ENCODE data around the gene TMPRSS3.

TMPRSS3 gene

DNA sequence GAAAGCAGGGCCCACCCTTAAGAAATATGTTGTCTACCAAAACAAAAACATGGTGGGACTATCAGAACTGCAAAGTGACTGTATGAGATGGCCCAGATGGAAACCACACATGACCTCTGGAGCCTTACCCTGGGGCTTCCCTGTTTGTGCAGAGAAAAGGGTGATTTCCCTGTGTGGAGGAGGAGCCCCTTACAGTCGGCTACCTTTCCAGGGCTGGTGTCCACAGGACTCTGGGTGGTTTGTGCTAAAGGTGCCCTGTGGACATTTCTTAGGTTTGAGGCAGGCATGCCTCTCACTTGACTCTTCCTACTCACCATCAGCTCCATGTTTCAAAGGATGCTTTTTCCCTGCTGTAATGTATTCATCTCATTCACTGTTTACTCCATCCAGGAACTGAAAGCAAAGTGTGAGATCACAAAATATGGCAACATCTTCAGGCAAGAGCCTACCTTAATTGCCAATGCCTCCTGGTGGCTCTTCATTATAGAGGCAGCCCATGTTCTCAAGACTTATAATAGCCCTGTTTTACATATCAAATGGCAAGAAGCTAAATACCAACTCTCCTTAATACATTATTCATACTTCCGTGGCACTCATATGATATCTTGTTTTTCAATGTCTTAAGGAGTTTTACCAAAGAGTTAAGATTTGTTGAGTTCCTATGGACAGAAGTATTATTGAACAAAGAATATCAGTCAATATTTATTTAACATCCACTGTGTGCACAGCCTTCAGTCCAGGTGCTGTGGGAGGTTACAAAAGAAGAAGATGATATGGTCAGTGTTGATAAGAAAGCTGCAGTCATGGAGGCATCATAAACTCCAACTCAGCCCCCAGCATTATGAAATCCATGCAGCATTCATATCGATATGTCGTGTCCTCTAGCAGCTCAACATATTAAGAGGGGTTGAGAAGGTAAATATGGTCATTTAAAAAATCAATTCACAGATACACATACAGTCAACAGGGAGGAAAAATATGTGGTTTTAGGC is 65.2 kb downstream of the TMPRSS3 start:
- H3K27me3 ChIP-seq (ENCODE audit: insufficient read depth, insufficient read length), result no peaks in the 10 kb centered on the region
- no peak overlapping the region for H3K4me3 ChIP-seq (ENCODE audit: insufficient read length, low read depth)
- H3K4me1 ChIP-seq (ENCODE audit: insufficient read depth, insufficient read length), result no peaks in the 10 kb centered on the region
- TF ChIP-seq SUZ12 (IDR thresholded peaks at IDR 0.05; ENCODE audit: extremely low read depth, insufficient read depth, insufficient read length) (no peak), YY1 (IDR thresholded peaks at IDR 0.05; ENCODE audit: insufficient read depth, insufficient read length) (no peak), ZNF274 (IDR thresholded peaks at IDR 0.05; ENCODE audit: low read depth, low read length) (no peak)
- no peaks in the 10 kb centered on the region for H3K36me3 ChIP-seq (ENCODE audit: insufficient read depth, insufficient read length, low read length)
- H3K9ac ChIP-seq (ENCODE audit: insufficient read length, low read depth), result no peak overlapping the region
- H3K9me3 ChIP-seq (ENCODE audit: insufficient read depth, low read length), result peaks cover 41% of the 10 kb centered on the region
- no peak for DNase-seq (ENCODE audit: low read depth, low spot score)

DNA sequence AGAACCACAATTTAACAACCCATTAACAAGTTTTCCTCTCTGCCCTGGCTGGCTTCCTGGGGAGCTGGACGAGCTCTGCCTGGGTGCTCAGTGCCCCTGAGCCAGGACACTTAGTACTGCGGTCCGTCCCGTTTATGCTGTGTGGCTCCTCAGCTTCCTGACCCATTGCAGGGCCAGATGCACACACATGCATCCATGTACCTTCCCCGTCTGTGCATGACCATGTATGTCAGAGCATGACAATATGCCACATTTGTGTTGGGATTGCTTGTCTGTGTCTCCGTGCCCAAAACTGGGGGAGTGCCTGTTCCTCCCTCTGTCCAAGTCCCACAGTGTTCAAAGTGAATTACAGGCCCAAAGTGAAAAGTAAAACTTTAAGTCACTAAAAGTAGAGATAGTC is 71.0 kb downstream of the TMPRSS3 start:
- Histone ChIP-seq H3K9ac (ENCODE audit: insufficient read length, low read depth) (no peak overlapping the region), H3K4me3 (ENCODE audit: insufficient read length, low read depth) (no peak overlapping the region)

More for the DNA sequence above, 71.0 kb downstream of the TMPRSS3 start:
- no peak for TF ChIP-seq SUZ12 (IDR thresholded peaks at IDR 0.05; ENCODE audit: extremely low read depth, insufficient read depth, insufficient read length)
- TF ChIP-seq ZNF274 (IDR thresholded peaks at IDR 0.05; ENCODE audit: low read depth, low read length), result no peak
- TF ChIP-seq YY1 (IDR thresholded peaks at IDR 0.05; ENCODE audit: insufficient read depth, insufficient read length), result no peak
- H3K4me1 ChIP-seq (ENCODE audit: insufficient read depth, insufficient read length), result peaks cover 4% of the 10 kb centered on the region
- peaks cover 23% of the 10 kb centered on the region for H3K9me3 ChIP-seq (ENCODE audit: insufficient read depth, low read length)
- no peaks in the 10 kb centered on the region for H3K27me3 ChIP-seq (ENCODE audit: insufficient read depth, insufficient read length)
- H3K36me3 ChIP-seq (ENCODE audit: insufficient read depth, insufficient read length, low read length), result no peaks in the 10 kb centered on the region
- no peak for DNase-seq (ENCODE audit: low read depth, low spot score)

Measured in NT2/D1 (cell line).